Type B pancreatic cell (in vitro differentiated cells): ENCODE results near the gene EIPR1. TPM values are rescaled to one million over a fixed set of nuclear protein-coding genes. Genes with fewer than 3 reads are reported as not detected.

ENCODE experiments used
- DNase-seq: peaks from one replicate; pipeline ENCODE4 v3.0.0; 2021; ENCODE audit warnings: mixed read lengths; ENCODE audit not compliant: unreplicated experiment; ENCODE audit errors: extremely low spot score
- H3K27ac Mint-ChIP-seq: 2 replicates; pipeline ENCODE4 v1.8.0; 2021; ENCODE audit warnings: mild to moderate bottlenecking, mixed read lengths
- H3K27me3 Mint-ChIP-seq: 2 replicates; pipeline ENCODE4 v1.8.0; 2021; ENCODE audit warnings: mixed read lengths
- H3K36me3 Mint-ChIP-seq: 2 replicates; pipeline ENCODE4 v1.8.0; 2021; ENCODE audit warnings: mixed read lengths
- H3K4me1 Mint-ChIP-seq: one replicate; pipeline ENCODE4 v1.8.0; 2021; ENCODE audit warnings: mixed read lengths; ENCODE audit not compliant: unreplicated experiment
- H3K4me3 Mint-ChIP-seq: 2 replicates; pipeline ENCODE4 v1.8.0; 2021; ENCODE audit warnings: mild to moderate bottlenecking, mixed read lengths
- H3K9me3 Mint-ChIP-seq: 2 replicates; pipeline ENCODE4 v1.8.0; 2021; ENCODE audit warnings: mixed read lengths
- CTCF ChIP-seq: fragments of 200-600 bp; sonication (generic); conservative IDR thresholded peaks from 2 replicates; pipeline ENCODE4 v1.5.0; 2021; ENCODE audit warnings: antibody characterized with exemption, mild to moderate bottlenecking
- total RNA-seq: library from RNA; stranded (reverse); gene quantifications from 2 replicates; pipeline ENCODE4 v1.2.1, GENCODE V29; 2021; ENCODE audit warnings: low replicate concordance

EIPR1 gene
- total RNA-seq, 1 donor from 2014 or later, result 24.9 TPM

GRCh38 chr2:3390041-3390440 is 12.4 kb upstream of the EIPR1 start:
- H3K4me3 Mint-ChIP-seq, result no peak overlapping the region
- peaks cover 4% of the 10 kb centered on the region for H3K4me1 Mint-ChIP-seq
- no peak for DNase-seq
- TF ChIP-seq CTCF, result no peak
- no peaks in the 10 kb centered on the region for H3K27me3 Mint-ChIP-seq
- peaks cover 50% of the 10 kb centered on the region for H3K36me3 Mint-ChIP-seq
- H3K27ac Mint-ChIP-seq, result no peak overlapping the region
- H3K9me3 Mint-ChIP-seq, result peaks cover 9% of the 10 kb centered on the region

- Mint-ChIP-seq H3K9me3 (peaks cover 4% of the 10 kb centered on the region), H3K4me3 (no peak overlapping the region), H3K36me3 (peaks cover 45% of the 10 kb centered on the region), H3K27ac (no peak overlapping the region), H3K27me3 (no peaks in the 10 kb centered on the region), H3K4me1 (peaks cover 4% of the 10 kb centered on the region)
- no peak for DNase-seq
- no peak for TF ChIP-seq CTCF
Measured at GRCh38 chr2:3389193-3389592, 11.6 kb upstream of the EIPR1 start.

GRCh38 chr2:3388412-3388738 is 10.8 kb upstream of the EIPR1 start:
- peaks cover 4% of the 10 kb centered on the region for H3K4me1 Mint-ChIP-seq
- no peak overlapping the region for H3K4me3 Mint-ChIP-seq
- H3K27me3 Mint-ChIP-seq, result no peaks in the 10 kb centered on the region
- no peak for DNase-seq
- no peak overlapping the region for H3K27ac Mint-ChIP-seq
- TF ChIP-seq CTCF, result no peak
- peaks cover 4% of the 10 kb centered on the region for H3K9me3 Mint-ChIP-seq
- H3K36me3 Mint-ChIP-seq, result peaks cover 40% of the 10 kb centered on the region

- Mint-ChIP-seq H3K4me1 (peaks cover 4% of the 10 kb centered on the region), H3K36me3 (peaks cover 36% of the 10 kb centered on the region), H3K27ac (no peak overlapping the region), H3K9me3 (peaks cover 4% of the 10 kb centered on the region), H3K27me3 (no peaks in the 10 kb centered on the region), H3K4me3 (no peak overlapping the region)
- DNase-seq, result no peak
- no peak for TF ChIP-seq CTCF
Measured at GRCh38 chr2:3387644-3388411, 10.2 kb upstream of the EIPR1 start.

GRCh38 chr2:3387011-3387410 is 9.4 kb upstream of the EIPR1 start:
- peaks cover 4% of the 10 kb centered on the region for H3K9me3 Mint-ChIP-seq
- H3K36me3 Mint-ChIP-seq, result peaks cover 29% of the 10 kb centered on the region
- H3K4me1 Mint-ChIP-seq, result peaks cover 4% of the 10 kb centered on the region
- no peak for DNase-seq
- H3K27me3 Mint-ChIP-seq, result no peaks in the 10 kb centered on the region
- H3K27ac Mint-ChIP-seq, result no peak overlapping the region
- no peak for TF ChIP-seq CTCF
- no peak overlapping the region for H3K4me3 Mint-ChIP-seq
